ENCODE data around the gene GLIPR2.
"Not testable (repeated sequence)": the region's sequence is repeated elsewhere in the genome, so short reads cannot be mapped to it uniquely, and the experiment has no call there.

GLIPR2 gene

GRCh38 chr9:36123515-36123914 lies 13.0 kb upstream of the GLIPR2 start:
- no peak for DNase-seq (ENCODE audit: low read depth, low spot score)

GRCh38 chr9:36125062-36125855 lies 11.3 kb upstream of the GLIPR2 start:
- DNase-seq (ENCODE audit: low read depth, low spot score) = no peak

GRCh38 chr9:36126016-36126730 lies 10.4 kb upstream of the GLIPR2 start:
- no peak for DNase-seq (ENCODE audit: low read depth, low spot score)

- DNase-seq (ENCODE audit: low read depth, low spot score) = no peak
Observed at GRCh38 chr9:36127652-36128244, 8.8 kb upstream of the GLIPR2 start.

GRCh38 chr9:36128349-36128748 lies 8.2 kb upstream of the GLIPR2 start:
- DNase-seq (ENCODE audit: low read depth, low spot score) = no peak

GRCh38 chr9:36129139-36129538 lies 7.4 kb upstream of the GLIPR2 start:
- no peak for DNase-seq (ENCODE audit: low read depth, low spot score)

- not testable (repeated sequence) for DNase-seq (ENCODE audit: low read depth, low spot score)
Observed at GRCh38 chr9:36131666-36132065, 4.9 kb upstream of the GLIPR2 start.

- no peak for DNase-seq (ENCODE audit: low read depth, low spot score)
Observed at GRCh38 chr9:36132086-36132485, 4.4 kb upstream of the GLIPR2 start.

GRCh38 chr9:36134761-36135505 lies 1.6 kb upstream of the GLIPR2 start:
- no peak for DNase-seq (ENCODE audit: low read depth, low spot score)

- DNase-seq (ENCODE audit: low read depth, low spot score) = no peak
Observed at GRCh38 chr9:36135741-36136271, 727 bp upstream of the GLIPR2 start.

GRCh38 chr9:36136894-36137391 lies 410 bp downstream of the GLIPR2 start:
- no peak for DNase-seq (ENCODE audit: low read depth, low spot score)

- no peak for DNase-seq (ENCODE audit: low read depth, low spot score)
Observed at GRCh38 chr9:36137392-36138004, 965 bp downstream of the GLIPR2 start.

- no peak for DNase-seq (ENCODE audit: low read depth, low spot score)
Observed at GRCh38 chr9:36138496-36138895, 2.0 kb downstream of the GLIPR2 start.

GRCh38 chr9:36138901-36139300 lies 2.4 kb downstream of the GLIPR2 start:
- no peak for DNase-seq (ENCODE audit: low read depth, low spot score)

GRCh38 chr9:36140086-36141084 lies 3.9 kb downstream of the GLIPR2 start:
- DNase-seq (ENCODE audit: low read depth, low spot score) = no peak

- no peak for DNase-seq (ENCODE audit: low read depth, low spot score)
Observed at GRCh38 chr9:36141288-36141687, 4.8 kb downstream of the GLIPR2 start.

- DNase-seq (ENCODE audit: low read depth, low spot score) = no peak
Observed at GRCh38 chr9:36141761-36142160, 5.2 kb downstream of the GLIPR2 start.

- no peak for DNase-seq (ENCODE audit: low read depth, low spot score)
Observed at GRCh38 chr9:36142510-36143244, 6.1 kb downstream of the GLIPR2 start.

GRCh38 chr9:36143245-36143641 lies 6.7 kb downstream of the GLIPR2 start:
- no peak for DNase-seq (ENCODE audit: low read depth, low spot score)
